Subcutaneous abdominal adipose tissue (tissue), 5 donors: Measurements from ENCODE around the gene SMPX.

ENCODE experiments used
- H3K27ac ChIP-seq: one replicate; pipeline ENCODE4 v1.7.0; 2013; ENCODE audit warnings: low read depth, mild to moderate bottlenecking, inconsistent platforms, low read length, moderate library complexity
- H3K27me3 ChIP-seq, 5 donors: one replicate each; pipeline ENCODE4 v1.7.0; 2013; ENCODE audit warnings: low read length in 5 of 5, inconsistent platforms in 1 of 5; ENCODE audit not compliant: control insufficient read depth in 5 of 5, insufficient read depth in 4 of 5
- H3K36me3 ChIP-seq, 5 donors: one replicate each; pipeline ENCODE4 v1.7.0; 2013; ENCODE audit warnings: low read length in 5 of 5; ENCODE audit not compliant: control insufficient read depth in 5 of 5, insufficient read depth in 5 of 5
- H3K4me1 ChIP-seq, 5 donors: one replicate each; pipeline ENCODE4 v1.7.0; 2013; ENCODE audit warnings: low read length in 5 of 5, mild to moderate bottlenecking in 3 of 5, moderate library complexity in 1 of 5; ENCODE audit not compliant: control insufficient read depth in 5 of 5, insufficient read depth in 5 of 5
- H3K4me3 ChIP-seq, 5 donors: one replicate each; pipeline ENCODE4 v1.7.0; 2013; ENCODE audit warnings: low read length in 5 of 5, low read depth in 1 of 5
- H3K9ac ChIP-seq, 5 donors: one replicate each; pipeline ENCODE4 v1.7.0; 2013; ENCODE audit warnings: low read length in 5 of 5, mild to moderate bottlenecking in 4 of 5, moderate library complexity in 3 of 5
- H3K9me3 ChIP-seq, 5 donors: one replicate each; pipeline ENCODE4 v1.7.0; 2013; ENCODE audit warnings: low read length in 5 of 5; ENCODE audit not compliant: control insufficient read depth in 5 of 5
- donor health status: healthy.
- donor health status: healthy.
- donor health status: healthy.
- donor health status: healthy.
- donor health status: healthy.

Gene SMPX

GRCh38 chrX:21700967-21701366, 56.9 kb downstream of the SMPX start:
- H3K27me3 ChIP-seq = peaks cover 0 to 15% (median 2%) of the 10 kb centered on the region in 5 donors
- no peaks in the 10 kb centered on the region for H3K9me3 ChIP-seq
- H3K9ac ChIP-seq = no peak overlapping the region
- H3K4me1 ChIP-seq = no peaks in the 10 kb centered on the region
- H3K4me3 ChIP-seq = no peak overlapping the region
- no peak overlapping the region for H3K27ac ChIP-seq
- H3K36me3 ChIP-seq = no peaks in the 10 kb centered on the region

GRCh38 chrX:21700275-21700674, 57.6 kb downstream of the SMPX start:
- Histone ChIP-seq H3K9me3 (no peaks in the 10 kb centered on the region), H3K9ac (no peak overlapping the region), H3K27me3 (peaks cover 0 to 15% (median 2%) of the 10 kb centered on the region in 5 donors)

GRCh38 chrX:21699136-21699535, 58.8 kb downstream of the SMPX start:
- Histone ChIP-seq H3K9ac (no peak overlapping the region), H3K4me3 (no peak overlapping the region), H3K4me1 (no peaks in the 10 kb centered on the region), H3K9me3 (no peaks in the 10 kb centered on the region), H3K36me3 (no peaks in the 10 kb centered on the region), H3K27ac (no peak overlapping the region), H3K27me3 (peaks cover 0 to 15% (median 2%) of the 10 kb centered on the region in 5 donors)

More at GRCh38 chrX:21700275-21700674, 57.6 kb downstream of the SMPX start:
- H3K4me1 ChIP-seq = no peaks in the 10 kb centered on the region
- H3K27ac ChIP-seq = no peak overlapping the region
- no peak overlapping the region for H3K4me3 ChIP-seq
- no peaks in the 10 kb centered on the region for H3K36me3 ChIP-seq

- Histone ChIP-seq H3K9ac (no peak overlapping the region), H3K36me3 (no peaks in the 10 kb centered on the region), H3K27me3 (peaks cover 0 to 15% (median 2%) of the 10 kb centered on the region in 5 donors), H3K4me1 (no peaks in the 10 kb centered on the region), H3K4me3 (no peak overlapping the region), H3K9me3 (no peaks in the 10 kb centered on the region), H3K27ac (no peak overlapping the region)
Observed at GRCh38 chrX:21698272-21698671, 59.6 kb downstream of the SMPX start.

GRCh38 chrX:21691512-21692018, 66.4 kb downstream of the SMPX start:
- Histone ChIP-seq H3K4me1 (no peaks in the 10 kb centered on the region), H3K9ac (no peak overlapping the region), H3K4me3 (no peak overlapping the region), H3K36me3 (no peaks in the 10 kb centered on the region), H3K27ac (no peak overlapping the region), H3K27me3 (peaks cover 0 to 3% (median 0%) of the 10 kb centered on the region in 5 donors), H3K9me3 (no peaks in the 10 kb centered on the region)

- Histone ChIP-seq H3K36me3 (no peaks in the 10 kb centered on the region), H3K27ac (no peak overlapping the region), H3K4me3 (no peak overlapping the region), H3K9me3 (no peaks in the 10 kb centered on the region), H3K4me1 (no peaks in the 10 kb centered on the region), H3K27me3 (peaks cover 0 to 8% (median 0%) of the 10 kb centered on the region in 5 donors), H3K9ac (no peak overlapping the region)
Observed at GRCh38 chrX:21683941-21684340, 74.0 kb downstream of the SMPX start.

- no peaks in the 10 kb centered on the region for H3K36me3 ChIP-seq
- peaks cover 0 to 10% (median 3%) of the 10 kb centered on the region in 5 donors for H3K27me3 ChIP-seq
- H3K4me3 ChIP-seq = no peak overlapping the region
- H3K9me3 ChIP-seq = peaks cover 0 to 5% (median 0%) of the 10 kb centered on the region in 5 donors
- H3K4me1 ChIP-seq = no peaks in the 10 kb centered on the region
- no peak overlapping the region for H3K27ac ChIP-seq
- no peak overlapping the region for H3K9ac ChIP-seq
Observed at GRCh38 chrX:21678048-21678612, 79.8 kb downstream of the SMPX start.

- no peaks in the 10 kb centered on the region for H3K36me3 ChIP-seq
- H3K27ac ChIP-seq = no peak overlapping the region
- H3K9ac ChIP-seq = no peak overlapping the region
- H3K9me3 ChIP-seq = peaks cover 0 to 5% (median 0%) of the 10 kb centered on the region in 5 donors
- no peak overlapping the region for H3K4me3 ChIP-seq
- H3K27me3 ChIP-seq = peaks cover 0 to 9% (median 5%) of the 10 kb centered on the region in 5 donors
- no peaks in the 10 kb centered on the region for H3K4me1 ChIP-seq
Observed at GRCh38 chrX:21675931-21676330, 82.0 kb downstream of the SMPX start.

GRCh38 chrX:21674430-21675186, 83.3 kb downstream of the SMPX start:
- no peak overlapping the region for H3K4me3 ChIP-seq
- no peak overlapping the region for H3K27ac ChIP-seq
- H3K36me3 ChIP-seq = no peaks in the 10 kb centered on the region
- H3K4me1 ChIP-seq = no peaks in the 10 kb centered on the region
- H3K9me3 ChIP-seq = peaks cover 0 to 5% (median 0%) of the 10 kb centered on the region in 5 donors
- H3K27me3 ChIP-seq = peaks cover 0 to 9% (median 5%) of the 10 kb centered on the region in 5 donors
- no peak overlapping the region for H3K9ac ChIP-seq

- Histone ChIP-seq H3K9ac (no peak overlapping the region), H3K27me3 (peaks cover 10 to 18% (median 14%) of the 10 kb centered on the region in 5 donors), H3K27ac (no peak overlapping the region), H3K9me3 (peaks cover 0 to 2% (median 0%) of the 10 kb centered on the region in 5 donors), H3K36me3 (no peaks in the 10 kb centered on the region), H3K4me1 (no peaks in the 10 kb centered on the region), H3K4me3 (no peak overlapping the region)
Observed at GRCh38 chrX:21666679-21667078, 91.2 kb downstream of the SMPX start.
